Stomach (tissue), 9 donors: ENCODE results near the gene FIGN. TPM values are rescaled to one million over a fixed set of nuclear protein-coding genes. Genes with fewer than 3 reads are reported as not detected.

Experiments
- DNase-seq, 2 donors: peaks; one replicate each; pipeline versions ENCODE4 v3.0.0 to v3.0.0-alpha.2; 2013 to 2019
- H3K27ac ChIP-seq, 5 donors: fragments of 200-600 bp in 4 of 5; sonication (generic) in 4 of 5; one replicate each; pipeline ENCODE4 v1.5.1; 2013 to 2019; ENCODE audit warnings: mild to moderate bottlenecking in 1 of 5, moderate library complexity in 1 of 5
- H3K27me3 ChIP-seq, 3 donors: fragments of 200-600 bp; sonication (generic); one replicate each; pipeline ENCODE4 v1.5.1; 2017 to 2019; ENCODE audit warnings: mixed run types in 1 of 3
- H3K36me3 ChIP-seq, 4 donors: fragments of 200-600 bp; sonication (generic); 1 replicate in 3 of 4; 2 replicates in 1 of 4; pipeline ENCODE4 v1.5.1; 2016 to 2019
- H3K4me1 ChIP-seq, 4 donors: fragments of 200-600 bp; sonication (generic); one replicate each; pipeline ENCODE4 v1.5.1; 2016 to 2019
- H3K4me3 ChIP-seq, 4 donors: fragments of 200-600 bp; sonication (generic) in 3 of 4; one replicate each; pipeline ENCODE4 v1.5.1; 2016 to 2019; ENCODE audit warnings: mild to moderate bottlenecking in 1 of 4
- H3K9me3 ChIP-seq, 4 donors: fragments of 200-600 bp; sonication (generic); one replicate each; pipeline ENCODE4 v1.5.1; 2016 to 2019
- EP300 ChIP-seq: sonication (generic); formaldehyde crosslinking; IDR thresholded peaks from one replicate; pipeline ENCODE4 v1.6.1; 2017; ENCODE audit warnings: antibody characterized with exemption
- POLR2A ChIP-seq, 4 donors: fragments of 450-650 bp; IDR thresholded peaks; one replicate each; pipeline ENCODE4 v1.6.1; 2016; ENCODE audit warnings: antibody characterized with exemption in 4 of 4, control low read depth in 2 of 4, mild to moderate bottlenecking in 1 of 4, moderate library complexity in 1 of 4
- POLR2AphosphoS5 ChIP-seq, 3 donors: sonication (generic); formaldehyde crosslinking; IDR thresholded peaks; one replicate each; pipeline ENCODE4 v1.6.1; 2016; ENCODE audit warnings: antibody characterized with exemption in 3 of 3
- WGBS, 5 donors: extraction: QIAGEN DNeasy Blood & Tissue Kit in 3 of 5; methylation state at CpG; one replicate each; pipeline versions ENCODE4 v1.1.5 to v1.1.7; 2013 to 2018; 5-methylcytosine and 5-hydroxymethylcytosine counted together
- intact Hi-C: fragments of 100-400 bp; cut with DNase I; formaldehyde crosslinking; loops from one replicate; pipeline ENCODE4 v1.15.1; 2023; ENCODE audit warnings: low total_unique reads
- polyA plus RNA-seq, 3 donors: library from polyadenylated mRNA; stranded (reverse); fragments of 200-250 nt; gene quantifications; one replicate each; pipeline ENCODE4 v1.2.3, GENCODE V29; 2013
- total RNA-seq, 5 donors: library from RNA; depleted of rRNA; stranded (reverse); fragments of >200 nt; gene quantifications; one replicate each; pipeline versions ENCODE4 v1.1.0 to v1.2.3, GENCODE V29; 2014 to 2016
- TF ChIP-seq, protein P1 (sequence below), 7 experiments: fragments of 450-650 bp in 4 of 7; fragments of 200-600 bp in 3 of 7; sonication (generic) in 3 of 7; IDR thresholded peaks; one replicate each; pipeline ENCODE4 v1.5.1; 2016 to 2019; ENCODE audit warnings: antibody characterized with exemption in 7 of 7, control low read depth in 2 of 7, mild to moderate bottlenecking in 1 of 7
- donor health status: healthy with polysubstance abuse.
- donor health status: Bipolar disorder and iron deficiency.
- donor health status: healthy.

Gene FIGN
- total and polyA plus RNA-seq, 8 donors: 0.33 to 8.9 (median 2.3) TPM

DNA sequence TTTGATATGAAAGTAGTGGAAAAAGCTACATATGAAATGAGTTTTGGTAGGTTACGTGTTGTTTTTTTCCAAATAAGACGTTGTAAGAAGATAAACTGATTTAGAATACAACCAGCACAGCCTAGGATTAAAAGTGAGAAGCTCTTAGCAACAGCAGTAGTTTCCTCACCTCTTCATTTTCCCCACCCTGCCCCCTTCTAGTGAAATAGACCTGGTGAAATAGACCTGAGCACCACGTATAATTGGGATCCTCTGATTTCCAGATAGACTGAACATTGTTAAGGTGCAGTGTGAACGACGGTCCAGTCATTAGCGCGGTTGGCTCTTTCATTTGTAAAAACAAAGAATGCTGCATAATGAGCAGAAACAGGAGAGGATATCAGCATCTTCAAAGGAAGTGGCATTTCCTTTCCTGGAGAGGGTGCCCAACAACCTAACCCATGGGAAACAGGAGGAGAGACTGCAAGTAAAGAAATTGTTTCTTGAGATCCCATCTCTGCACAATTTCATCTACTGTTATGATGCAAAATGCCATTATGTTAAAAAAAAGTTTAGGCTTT, 114.3 kb downstream of the FIGN start:
- intact Hi-C loops: no loop called here
- Histone ChIP-seq H3K27ac (no peak overlapping the region), H3K27me3 (no peaks in the 10 kb centered on the region), H3K9me3 (no peaks in the 10 kb centered on the region), H3K4me1 (no peaks in the 10 kb centered on the region), H3K36me3 (no peaks in the 10 kb centered on the region), H3K4me3 (no peak overlapping the region)
- no peak for DNase-seq
- 75 to 80% (median 79%) methylated on average over 7 of the region's 7 CpGs for WGBS, 5 donors
- no peak for TF ChIP-seq EP300
- TF ChIP-seq POLR2A (IDR thresholded peaks at IDR 0.05): no peak
- TF ChIP-seq POLR2AphosphoS5 (IDR thresholded peaks at IDR 0.05): no peak
- TF ChIP-seq, protein P1, sequence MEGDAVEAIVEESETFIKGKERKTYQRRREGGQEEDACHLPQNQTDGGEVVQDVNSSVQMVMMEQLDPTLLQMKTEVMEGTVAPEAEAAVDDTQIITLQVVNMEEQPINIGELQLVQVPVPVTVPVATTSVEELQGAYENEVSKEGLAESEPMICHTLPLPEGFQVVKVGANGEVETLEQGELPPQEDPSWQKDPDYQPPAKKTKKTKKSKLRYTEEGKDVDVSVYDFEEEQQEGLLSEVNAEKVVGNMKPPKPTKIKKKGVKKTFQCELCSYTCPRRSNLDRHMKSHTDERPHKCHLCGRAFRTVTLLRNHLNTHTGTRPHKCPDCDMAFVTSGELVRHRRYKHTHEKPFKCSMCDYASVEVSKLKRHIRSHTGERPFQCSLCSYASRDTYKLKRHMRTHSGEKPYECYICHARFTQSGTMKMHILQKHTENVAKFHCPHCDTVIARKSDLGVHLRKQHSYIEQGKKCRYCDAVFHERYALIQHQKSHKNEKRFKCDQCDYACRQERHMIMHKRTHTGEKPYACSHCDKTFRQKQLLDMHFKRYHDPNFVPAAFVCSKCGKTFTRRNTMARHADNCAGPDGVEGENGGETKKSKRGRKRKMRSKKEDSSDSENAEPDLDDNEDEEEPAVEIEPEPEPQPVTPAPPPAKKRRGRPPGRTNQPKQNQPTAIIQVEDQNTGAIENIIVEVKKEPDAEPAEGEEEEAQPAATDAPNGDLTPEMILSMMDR (IDR thresholded peaks at IDR 0.05): no peak

DNA sequence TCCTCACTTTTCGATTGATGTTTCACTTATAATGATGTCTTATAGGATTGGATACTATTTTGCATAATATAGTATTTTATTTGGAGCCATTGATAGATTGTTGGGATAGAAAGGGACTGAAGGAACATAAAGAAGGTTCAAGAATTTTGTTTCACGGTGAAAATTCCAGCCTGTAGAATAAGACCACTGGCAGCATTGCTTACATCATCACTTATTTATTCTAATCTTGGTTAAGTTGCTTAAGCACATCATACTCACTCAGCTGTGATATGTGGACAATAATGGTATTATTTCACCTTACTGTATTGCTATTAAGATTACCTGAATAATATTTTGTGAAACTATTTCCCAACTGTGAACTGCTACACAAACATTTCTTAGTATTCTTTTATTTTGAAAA, 118.3 kb downstream of the FIGN start:
- Histone ChIP-seq H3K4me3 (no peak overlapping the region), H3K36me3 (no peaks in the 10 kb centered on the region), H3K9me3 (no peaks in the 10 kb centered on the region), H3K4me1 (no peaks in the 10 kb centered on the region), H3K27me3 (no peaks in the 10 kb centered on the region), H3K27ac (no peak overlapping the region)
- intact Hi-C loops: no loop called here
- TF ChIP-seq EP300: no peak
- no peak for TF ChIP-seq POLR2AphosphoS5 (IDR thresholded peaks at IDR 0.05)
- no peak for TF ChIP-seq POLR2A (IDR thresholded peaks at IDR 0.05)
- TF ChIP-seq, protein P1 (IDR thresholded peaks at IDR 0.05): no peak
- DNase-seq: no peak
- 87 to 94% (median 90%) methylated on average over 2 of the region's 2 CpGs for WGBS, 5 donors

DNA sequence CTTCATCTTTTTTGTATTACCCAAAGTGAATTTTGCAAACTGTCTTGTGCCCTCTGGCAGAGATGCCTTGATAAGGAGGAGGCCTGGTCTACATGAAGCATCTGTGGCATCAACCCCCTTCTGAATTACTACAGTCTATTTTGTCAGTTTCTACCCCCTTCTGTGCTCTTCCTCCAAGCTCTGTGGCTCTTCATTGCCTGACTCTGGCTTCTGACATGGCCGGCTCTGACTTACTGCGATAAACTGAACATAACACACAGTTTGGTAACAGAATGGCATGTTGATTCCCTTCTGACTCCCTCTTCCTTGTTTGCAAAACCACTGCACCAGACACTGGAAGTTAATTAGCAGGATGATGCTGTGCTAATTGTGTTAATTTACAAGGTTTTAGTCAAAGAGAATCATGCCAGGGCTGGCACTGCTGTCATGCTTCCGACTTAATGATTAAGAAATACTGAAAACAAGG, 122.5 kb downstream of the FIGN start:
- H3K27me3 ChIP-seq: no peaks in the 10 kb centered on the region
- no peaks in the 10 kb centered on the region for H3K4me1 ChIP-seq
- no peak overlapping the region for H3K27ac ChIP-seq
- 85 to 92% (median 90%) methylated on average over 3 of the region's 3 CpGs for WGBS, 5 donors
- H3K36me3 ChIP-seq: peaks cover 0 to 20% (median 6%) of the 10 kb centered on the region in 4 donors
- TF ChIP-seq EP300: no peak
- TF ChIP-seq POLR2A (IDR thresholded peaks at IDR 0.05): no peak
- no peak for TF ChIP-seq POLR2AphosphoS5 (IDR thresholded peaks at IDR 0.05)
- TF ChIP-seq, protein P1 (IDR thresholded peaks at IDR 0.05): no peak
- H3K4me3 ChIP-seq: no peak overlapping the region
- intact Hi-C loops: no loop called here
- H3K9me3 ChIP-seq: no peaks in the 10 kb centered on the region
- no peak for DNase-seq

DNA sequence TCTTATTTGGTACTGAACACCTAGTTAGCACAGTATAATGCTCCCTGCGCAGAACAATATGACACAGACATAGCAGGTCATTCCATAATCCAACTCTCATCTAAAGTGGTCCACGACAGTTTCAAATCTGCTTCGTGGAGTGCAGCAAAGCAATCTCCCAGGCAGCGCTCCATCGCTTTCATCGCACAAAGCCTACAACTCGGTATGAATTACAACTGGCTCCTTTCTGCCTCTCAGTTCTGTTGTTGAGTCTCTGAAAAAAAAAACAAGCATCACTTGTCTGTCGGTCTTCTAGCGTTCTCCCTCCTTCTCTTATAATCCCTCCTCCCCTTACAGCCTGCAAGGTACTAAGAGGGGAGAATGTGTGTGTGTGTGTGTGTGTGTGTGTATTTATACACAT, 123.5 kb downstream of the FIGN start:
- Histone ChIP-seq H3K27ac (no peak overlapping the region), H3K27me3 (no peaks in the 10 kb centered on the region), H3K4me3 (no peak overlapping the region), H3K4me1 (no peaks in the 10 kb centered on the region), H3K9me3 (no peaks in the 10 kb centered on the region), H3K36me3 (peaks cover 0 to 20% (median 6%) of the 10 kb centered on the region in 4 donors)
- TF ChIP-seq, protein P1 (IDR thresholded peaks at IDR 0.05): no peak
- TF ChIP-seq EP300 (no peak), POLR2A (IDR thresholded peaks at IDR 0.05) (no peak), POLR2AphosphoS5 (IDR thresholded peaks at IDR 0.05) (no peak)
- no peak for DNase-seq
- 87 to 92% (median 89%) methylated on average over 9 of the region's 9 CpGs for WGBS, 5 donors
- intact Hi-C loops: no loop called here
